Neural crest cell (in vitro differentiated cells): ENCODE data around the gene FERD3L. TPM values are rescaled to one million over a fixed set of nuclear protein-coding genes. Genes with fewer than 3 reads are reported as not detected.
A peak's percentile ranks its signal among the peaks of the same experiment; 100 is the strongest.

Source experiments
- DNase-seq: peaks from one replicate; pipeline ENCODE4 v3.0.0; 2021; ENCODE audit warnings: low read depth, mixed read lengths, low spot score
- H3K27ac Mint-ChIP-seq: one replicate; pipeline ENCODE4 v1.8.0; 2021; ENCODE audit warnings: mild to moderate bottlenecking, mixed read lengths; ENCODE audit not compliant: unreplicated experiment
- H3K27me3 Mint-ChIP-seq: 2 replicates; pipeline ENCODE4 v1.8.0; 2021; ENCODE audit warnings: low read depth, mild to moderate bottlenecking, mixed read lengths
- H3K36me3 Mint-ChIP-seq: 2 replicates; pipeline ENCODE4 v1.8.0; 2021; ENCODE audit warnings: low read depth, mild to moderate bottlenecking, mixed read lengths
- H3K4me1 Mint-ChIP-seq: 2 replicates; pipeline ENCODE4 v1.8.0; 2021; ENCODE audit warnings: mixed read lengths
- H3K4me3 Mint-ChIP-seq: one replicate; pipeline ENCODE4 v1.8.0; 2021; ENCODE audit warnings: mild to moderate bottlenecking, mixed read lengths
- H3K9me3 Mint-ChIP-seq: 2 replicates; pipeline ENCODE4 v1.8.0; 2021; ENCODE audit warnings: mixed read lengths
- CTCF ChIP-seq: fragments of 200-600 bp; sonication (generic); conservative IDR thresholded peaks from 2 replicates; pipeline ENCODE4 v1.5.0; 2021; ENCODE audit warnings: antibody characterized with exemption, mild to moderate bottlenecking
- total RNA-seq: library from RNA; stranded (reverse); gene quantifications from 2 replicates; pipeline ENCODE4 v1.2.1, GENCODE V29; 2021

The FERD3L gene
- total RNA-seq, 1 donor from 2014 or later = not detected

- Mint-ChIP-seq H3K9me3 (no peaks in the 10 kb centered on the region), H3K4me1 (peaks cover 17% of the 10 kb centered on the region), H3K36me3 (no peaks in the 10 kb centered on the region), H3K27me3 (peaks cover 95% of the 10 kb centered on the region), H3K27ac (no peak overlapping the region), H3K4me3 (peak overlapping the region; percentile 87)
- no peak for TF ChIP-seq CTCF
- DNase-seq = no peak
These were observed 28.8 kb downstream of the FERD3L start for GRCh38 chr7:19116121-19117090.

DNA sequence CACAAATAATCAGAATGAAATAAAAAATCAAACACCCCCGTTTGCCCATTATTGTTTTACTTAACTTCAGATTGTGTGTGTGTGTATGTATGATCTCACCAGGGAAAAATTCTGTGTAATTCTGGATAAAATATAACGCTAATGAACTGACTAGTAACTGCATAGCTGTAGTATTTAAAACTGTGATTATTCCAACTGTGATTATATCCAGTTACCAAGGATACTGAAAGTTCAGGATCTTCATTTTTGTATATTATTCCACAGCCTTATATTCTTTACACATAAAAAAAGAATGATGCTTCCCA is 30.7 kb downstream of the FERD3L start:
- H3K27ac Mint-ChIP-seq = no peak overlapping the region

GRCh38 chr7:19113855-19114550 is 31.2 kb downstream of the FERD3L start:
- peaks cover 95% of the 10 kb centered on the region for H3K27me3 Mint-ChIP-seq
- H3K27ac Mint-ChIP-seq = no peak overlapping the region
- H3K36me3 Mint-ChIP-seq = no peaks in the 10 kb centered on the region
- H3K4me3 Mint-ChIP-seq = peak overlapping the region; percentile 48
- no peak for DNase-seq
- TF ChIP-seq CTCF = no peak
- peaks cover 13% of the 10 kb centered on the region for H3K4me1 Mint-ChIP-seq
- no peaks in the 10 kb centered on the region for H3K9me3 Mint-ChIP-seq

More for the DNA sequence above, 30.7 kb downstream of the FERD3L start:
- TF ChIP-seq CTCF = no peak
- Mint-ChIP-seq H3K36me3 (no peaks in the 10 kb centered on the region), H3K4me3 (peak overlapping the region; percentile 5), H3K27me3 (peaks cover 95% of the 10 kb centered on the region), H3K9me3 (no peaks in the 10 kb centered on the region), H3K4me1 (peaks cover 17% of the 10 kb centered on the region)
- DNase-seq = no peak

GRCh38 chr7:19113002-19113350 is 32.2 kb downstream of the FERD3L start:
- no peak for DNase-seq
- peaks cover 95% of the 10 kb centered on the region for H3K27me3 Mint-ChIP-seq
- H3K9me3 Mint-ChIP-seq = no peaks in the 10 kb centered on the region
- H3K4me3 Mint-ChIP-seq = no peak overlapping the region
- H3K27ac Mint-ChIP-seq = no peak overlapping the region
- no peaks in the 10 kb centered on the region for H3K36me3 Mint-ChIP-seq
- TF ChIP-seq CTCF = no peak
- H3K4me1 Mint-ChIP-seq = peaks cover 8% of the 10 kb centered on the region

GRCh38 chr7:19112274-19113001 is 32.8 kb downstream of the FERD3L start:
- H3K4me3 Mint-ChIP-seq = no peak overlapping the region

More at GRCh38 chr7:19112274-19113001, 32.8 kb downstream of the FERD3L start:
- peaks cover 14% of the 10 kb centered on the region for H3K4me1 Mint-ChIP-seq
- H3K36me3 Mint-ChIP-seq = no peaks in the 10 kb centered on the region
- H3K27ac Mint-ChIP-seq = no peak overlapping the region
- no peaks in the 10 kb centered on the region for H3K9me3 Mint-ChIP-seq
- no peak for DNase-seq
- TF ChIP-seq CTCF = no peak
- peaks cover 95% of the 10 kb centered on the region for H3K27me3 Mint-ChIP-seq
